Measurements from ENCODE around the gene ATP1B3. TPM values are rescaled to one million over a fixed set of nuclear protein-coding genes. Genes with fewer than 3 reads are reported as not detected.
"Not testable (repeated sequence)": the region's sequence is repeated elsewhere in the genome, so short reads cannot be mapped to it uniquely, and the experiment has no call there.

ATP1B3 gene
- total RNA-seq, 1 donor from 2014 or later: 248 TPM

- no peaks in the 10 kb centered on the region for H3K27me3 Mint-ChIP-seq (ENCODE audit: low read depth, unreplicated experiment)
- no peak for DNase-seq (ENCODE audit: low read depth)
- H3K4me2 ChIP-seq (ENCODE audit: low read length): no peak overlapping the region
- H3K9me3 Mint-ChIP-seq (ENCODE audit: unreplicated experiment): no peaks in the 10 kb centered on the region
- H3K4me3 ChIP-seq (ENCODE audit: insufficient read depth, low read depth, low read length): no peak overlapping the region
- no peaks in the 10 kb centered on the region for H3K79me2 ChIP-seq (ENCODE audit: insufficient read depth, low read length)
- peaks cover 10% of the 10 kb centered on the region for H3K36me3 ChIP-seq (ENCODE audit: insufficient read depth, low read length)
- H3K4me1 ChIP-seq (ENCODE audit: insufficient read depth, low read length): no peaks in the 10 kb centered on the region
- no peaks in the 10 kb centered on the region for H3K27me3 ChIP-seq (ENCODE audit: insufficient read depth, low read length)
- FAIRE-seq: no peak
- H3K27ac Mint-ChIP-seq (ENCODE audit: unreplicated experiment): peak overlapping the region; percentile 73
- H4K20me1 ChIP-seq (ENCODE audit: insufficient read depth, low read length): peaks cover 3% of the 10 kb centered on the region
- TF ChIP-seq EZH2 (IDR thresholded peaks at IDR 0.05; ENCODE audit: insufficient read depth, low read length): no peak
- no peak for TF ChIP-seq CTCF (IDR thresholded peaks at IDR 0.05; ENCODE audit: insufficient read depth, low read depth, low read length)
- no peak overlapping the region for H3K9ac ChIP-seq (ENCODE audit: low read length)
- H2AFZ ChIP-seq (ENCODE audit: low read depth, low read length): no peak overlapping the region
- no peaks in the 10 kb centered on the region for H3K9me3 ChIP-seq (ENCODE audit: insufficient read depth, low read depth, low read length)
- H3K27ac ChIP-seq (ENCODE audit: low read depth, low read length): no peak overlapping the region
- H3K4me1 Mint-ChIP-seq (ENCODE audit: low read depth, unreplicated experiment): peaks cover 3% of the 10 kb centered on the region
- H3K36me3 Mint-ChIP-seq (ENCODE audit: low read depth, unreplicated experiment): peaks cover 16% of the 10 kb centered on the region
- no peak overlapping the region for H3K4me3 Mint-ChIP-seq (ENCODE audit: unreplicated experiment)
These were observed 44.3 kb downstream of the ATP1B3 start for GRCh38 chr3:141920701-141921100.

GRCh38 chr3:141921316-141921715, 44.9 kb downstream of the ATP1B3 start:
- Mint-ChIP-seq H3K27me3 (ENCODE audit: low read depth, unreplicated experiment) (no peaks in the 10 kb centered on the region), H3K27ac (ENCODE audit: unreplicated experiment) (no peak overlapping the region), H3K9me3 (ENCODE audit: unreplicated experiment) (no peaks in the 10 kb centered on the region), H3K36me3 (ENCODE audit: low read depth, unreplicated experiment) (peaks cover 19% of the 10 kb centered on the region), H3K4me3 (ENCODE audit: unreplicated experiment) (no peak overlapping the region), H3K4me1 (ENCODE audit: low read depth, unreplicated experiment) (peaks cover 3% of the 10 kb centered on the region)
- Histone ChIP-seq H3K79me2 (ENCODE audit: insufficient read depth, low read length) (no peaks in the 10 kb centered on the region), H3K4me1 (ENCODE audit: insufficient read depth, low read length) (no peaks in the 10 kb centered on the region), H2AFZ (ENCODE audit: low read depth, low read length) (no peak overlapping the region), H3K36me3 (ENCODE audit: insufficient read depth, low read length) (peaks cover 13% of the 10 kb centered on the region), H3K9me3 (ENCODE audit: insufficient read depth, low read depth, low read length) (no peaks in the 10 kb centered on the region), H3K4me3 (ENCODE audit: insufficient read depth, low read depth, low read length) (no peak overlapping the region), H3K4me2 (ENCODE audit: low read length) (no peak overlapping the region), H3K9ac (ENCODE audit: low read length) (no peak overlapping the region), H3K27me3 (ENCODE audit: insufficient read depth, low read length) (no peaks in the 10 kb centered on the region), H4K20me1 (ENCODE audit: insufficient read depth, low read length) (peaks cover under 1% of the 10 kb centered on the region), H3K27ac (ENCODE audit: low read depth, low read length) (no peak overlapping the region)
- no peak for FAIRE-seq
- no peak for DNase-seq (ENCODE audit: low read depth)
- TF ChIP-seq EZH2 (IDR thresholded peaks at IDR 0.05; ENCODE audit: insufficient read depth, low read length) (no peak), CTCF (IDR thresholded peaks at IDR 0.05; ENCODE audit: insufficient read depth, low read depth, low read length) (no peak)

- not testable (repeated sequence) for FAIRE-seq; H3K79me2 ChIP-seq (ENCODE audit: insufficient read depth, low read length); H3K4me1 Mint-ChIP-seq (ENCODE audit: low read depth, unreplicated experiment); H3K4me1 ChIP-seq (ENCODE audit: insufficient read depth, low read length); H3K9me3 Mint-ChIP-seq (ENCODE audit: unreplicated experiment); H3K9ac ChIP-seq (ENCODE audit: low read length); DNase-seq (ENCODE audit: low read depth); H3K27me3 ChIP-seq (ENCODE audit: insufficient read depth, low read length); H3K4me2 ChIP-seq (ENCODE audit: low read length); H3K4me3 Mint-ChIP-seq (ENCODE audit: unreplicated experiment); H3K27me3 Mint-ChIP-seq (ENCODE audit: low read depth, unreplicated experiment); H4K20me1 ChIP-seq (ENCODE audit: insufficient read depth, low read length); H3K27ac ChIP-seq (ENCODE audit: low read depth, low read length); H2AFZ ChIP-seq (ENCODE audit: low read depth, low read length); H3K4me3 ChIP-seq (ENCODE audit: insufficient read depth, low read depth, low read length); H3K27ac Mint-ChIP-seq (ENCODE audit: unreplicated experiment); H3K9me3 ChIP-seq (ENCODE audit: insufficient read depth, low read depth, low read length)
- H3K36me3 Mint-ChIP-seq (ENCODE audit: low read depth, unreplicated experiment): peaks cover 24% of the 10 kb centered on the region
- H3K36me3 ChIP-seq (ENCODE audit: insufficient read depth, low read length): peaks cover 15% of the 10 kb centered on the region
These were observed 49.2 kb downstream of the ATP1B3 start for GRCh38 chr3:141925677-141926076.
